HepG2 (cell line): Measurements from ENCODE around the gene SSTR5. TPM values are rescaled to one million over a fixed set of nuclear protein-coding genes. Genes with fewer than 3 reads are reported as not detected.

Experiments used
- CENPT ChIP-seq: sonication (generic); formaldehyde crosslinking; IDR thresholded peaks from 2 replicates; pipeline ENCODE4 v1.8.0; 2022; ENCODE audit warnings: low read depth, mild to moderate bottlenecking, moderate library complexity, missing genetic modification reagents
- CREBL2 ChIP-seq: sonication (generic); formaldehyde crosslinking; IDR thresholded peaks from 2 replicates; pipeline ENCODE4 v1.8.1; 2023; ENCODE audit warnings: missing genetic modification reagents, mild to moderate bottlenecking, borderline replicate concordance
- DZIP1 ChIP-seq: sonication (generic); formaldehyde crosslinking; IDR thresholded peaks from 2 replicates; pipeline ENCODE4 v1.5.0; 2020; ENCODE audit warnings: mild to moderate bottlenecking, missing genetic modification reagents
- ETV6 ChIP-seq: sonication (generic); formaldehyde crosslinking; conservative IDR thresholded peaks from 2 replicates; pipeline ENCODE4 v1.4.0; 2020; ENCODE audit warnings: missing genetic modification reagents
- FOXA3 ChIP-seq: IDR thresholded peaks from 2 replicates; pipeline ENCODE4 v1.6.1; 2016; ENCODE audit warnings: missing genetic modification reagents, missing compliant biosample characterization
- GMEB2 ChIP-seq: IDR thresholded peaks from 2 replicates; pipeline ENCODE4 v1.6.1; 2016; ENCODE audit warnings: missing biosample characterization, missing genetic modification reagents, low read depth
- HIVEP1 ChIP-seq: sonication (generic); formaldehyde crosslinking; IDR thresholded peaks from 2 replicates; pipeline ENCODE4 v1.4.0; 2020; ENCODE audit warnings: mild to moderate bottlenecking, missing genetic modification reagents
- KDM4B ChIP-seq: sonication (generic); formaldehyde crosslinking; IDR thresholded peaks from 2 replicates; pipeline ENCODE4 v1.4.0; 2020; ENCODE audit warnings: missing genetic modification reagents
- MED8 ChIP-seq: sonication (generic); formaldehyde crosslinking; IDR thresholded peaks from 2 replicates; pipeline ENCODE4 v1.8.1; 2023; ENCODE audit warnings: mild to moderate bottlenecking, missing genetic modification reagents; ENCODE audit not compliant: insufficient replicate concordance
- MXI1 ChIP-seq: IDR thresholded peaks from 3 replicates; pipeline ENCODE4 v1.6.1; 2012; ENCODE audit warnings: low read depth, low read length, inconsistent platforms, borderline replicate concordance
- NFE2L1 ChIP-seq: sonication (generic); formaldehyde crosslinking; IDR thresholded peaks from 2 replicates; pipeline ENCODE4 v1.4.0; 2020; ENCODE audit warnings: missing genetic modification reagents, mild to moderate bottlenecking, borderline replicate concordance
- PHF21A ChIP-seq: sonication (generic); formaldehyde crosslinking; IDR thresholded peaks from 2 replicates; pipeline ENCODE4 v1.5.0; 2020; ENCODE audit warnings: mild to moderate bottlenecking, missing genetic modification reagents
- POLR2AphosphoS2 ChIP-seq: IDR thresholded peaks from 2 replicates; pipeline ENCODE4 v1.6.1; 2011; ENCODE audit warnings: low read depth, low read length, improper control_type of control experiment
- RXRA ChIP-seq: sonication (generic); formaldehyde crosslinking; IDR thresholded peaks from 2 replicates; pipeline ENCODE4 v1.5.1; 2020; ENCODE audit warnings: missing genetic modification reagents
- SYNCRIP ChIP-seq: fragments of 200-400 bp; formaldehyde crosslinking; IDR thresholded peaks from 2 replicates; pipeline ENCODE4 v1.6.1; 2018; ENCODE audit warnings: mild to moderate bottlenecking, low read depth, low read length; ENCODE audit not compliant: insufficient read depth
- TGIF2 ChIP-seq: IDR thresholded peaks from 2 replicates; pipeline ENCODE4 v1.6.1; 2016; ENCODE audit warnings: control low read depth, missing compliant biosample characterization
- ZBTB39 ChIP-seq: sonication (generic); formaldehyde crosslinking; IDR thresholded peaks from 2 replicates; pipeline ENCODE4 v1.5.0; 2020; ENCODE audit warnings: missing genetic modification reagents
- ZNF546 ChIP-seq: sonication (generic); formaldehyde crosslinking; conservative IDR thresholded peaks from 2 replicates; pipeline ENCODE4 v1.8.1; 2023; ENCODE audit warnings: mild to moderate bottlenecking, missing genetic modification reagents
- ZNF552 ChIP-seq: sonication (generic); formaldehyde crosslinking; IDR thresholded peaks from 2 replicates; pipeline ENCODE4 v1.9.0; 2022; ENCODE audit warnings: missing genetic modification reagents, mild to moderate bottlenecking, borderline replicate concordance
- ZNF564 ChIP-seq: sonication (generic); formaldehyde crosslinking; IDR thresholded peaks from 2 replicates; pipeline ENCODE4 v1.8.1; 2023; ENCODE audit warnings: mild to moderate bottlenecking, missing genetic modification reagents
- ZNF850 ChIP-seq: sonication (generic); formaldehyde crosslinking; conservative IDR thresholded peaks from 2 replicates; pipeline ENCODE4 v1.9.0; 2021; ENCODE audit warnings: mild to moderate bottlenecking, missing genetic modification reagents
- ZSCAN20 ChIP-seq: sonication (generic); formaldehyde crosslinking; IDR thresholded peaks from 2 replicates; pipeline ENCODE4 v1.4.0; 2020; ENCODE audit warnings: missing genetic modification reagents, mild to moderate bottlenecking, borderline replicate concordance
- polyA plus RNA-seq, 8 experiments: library from polyadenylated mRNA; depleted of rRNA in 3 of 8; stranded (reverse) in 7 of 8; unstranded in 1 of 8; fragments of >200 nt; fragmentation: Illumina TruSeq in 4 of 8; extraction: Trizol in 4 of 8; gene quantifications; 2 replicates each; pipeline versions ENCODE4 v1.2.1 to v1.2.3, GENCODE V29; 2011 to 2016; ENCODE audit warnings: low read depth in 4 of 8, missing spikeins in 1 of 8, mixed read lengths in 1 of 8; ENCODE audit not compliant: insufficient read depth in 1 of 8
- total RNA-seq, 5 experiments: library from RNA; depleted of rRNA; stranded (reverse); fragments of >200 nt; fragmentation: Illumina TruSeq; extraction: Trizol; gene quantifications; 2 replicates each; pipeline ENCODE4 v1.2.3, GENCODE V29; 2016; ENCODE audit warnings: low read depth in 1 of 5

The SSTR5 gene
- total and polyA plus RNA-seq, 2 of the 13 experiments (the other 11 are each of a cell fraction or from before 2014, with no cell fraction given), result 0.20 to 0.49 TPM

GRCh38 chr16:1089822-1090619 lies 17.5 kb downstream of the SSTR5 start (continued):
- no peak for TF ChIP-seq GMEB2
- TF ChIP-seq ZNF564, result no peak; the same call in 1 of the 2 replicates
- no peak; the same call in 1 of the 2 replicates for TF ChIP-seq ZSCAN20 (CRISPR knock-in tag)
- peak; percentile 26; the same call in 1 of the 2 replicates for TF ChIP-seq ZNF546 (CRISPR knock-in tag)
- no peak; the same call in 1 of the 2 replicates for TF ChIP-seq DZIP1
- no peak for TF ChIP-seq CENPT (CRISPR knock-in tag)
- 0 out of 2 replicates have a peak, but pooled peaks have one; percentile 23 for TF ChIP-seq ZNF552 (CRISPR knock-in tag)
- no peak for TF ChIP-seq POLR2AphosphoS2
- peak; percentile 44; the same call in 1 of the 2 replicates for TF ChIP-seq FOXA3 (CRISPR knock-in tag)
- TF ChIP-seq SYNCRIP, result no peak
- peak; percentile 75; the same call in 1 of the 2 replicates for TF ChIP-seq KDM4B
- TF ChIP-seq NFE2L1 (CRISPR knock-in tag), result no peak
- TF ChIP-seq ZBTB39 (CRISPR knock-in tag), result no peak
- 0 out of 2 replicates have a peak, but pooled peaks have one; percentile 18 for TF ChIP-seq TGIF2 (CRISPR knock-in tag)
- no peak for TF ChIP-seq ETV6 (CRISPR knock-in tag)
- TF ChIP-seq CREBL2 (CRISPR knock-in tag), result no peak
- peak; percentile 95 for TF ChIP-seq PHF21A (CRISPR knock-in tag)
- peak; percentile 61; the same call in 1 of the 3 replicates for TF ChIP-seq MXI1
- peak; percentile 66; the same call in 1 of the 2 replicates for TF ChIP-seq RXRA (CRISPR knock-in tag)
- TF ChIP-seq ZNF850 (CRISPR knock-in tag), result no peak
- peak; percentile 59 for TF ChIP-seq MED8
- TF ChIP-seq HIVEP1 (CRISPR knock-in tag), result peak; percentile 76
